ENCODE results near the gene NRP1. TPM values are rescaled to one million over a fixed set of nuclear protein-coding genes. Genes with fewer than 3 reads are reported as not detected.

NRP1 gene
- total RNA-seq, 2 donors from 2014 or later, result 11.7 to 18.4 TPM

DNA sequence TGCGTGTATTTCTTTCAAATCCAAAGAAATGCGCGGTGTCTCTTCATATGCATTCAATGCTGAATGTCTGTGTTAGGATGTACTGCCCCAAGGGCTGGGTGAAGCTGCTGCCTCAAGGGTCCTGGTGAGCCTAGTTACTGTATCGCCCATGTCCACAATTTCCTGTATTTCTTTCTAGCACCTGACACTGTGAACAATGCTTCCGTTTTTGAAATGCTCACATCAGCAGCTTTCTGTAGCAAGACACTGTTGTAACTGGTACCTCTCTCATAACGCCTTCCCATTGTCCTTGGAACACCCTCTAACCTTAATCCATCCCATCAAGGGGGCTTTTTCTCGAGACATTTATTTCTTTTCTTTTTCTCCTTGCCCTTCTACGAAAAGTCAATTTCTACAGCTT is 25.1 kb downstream of the NRP1 start:
- H3K9ac ChIP-seq (ENCODE audit: low read depth in 2 of 2, low read length in 2 of 2), result no peak overlapping the region
- no peaks in the 10 kb centered on the region for H3K9me3 ChIP-seq
- DNase-seq, result no peak
- H3K36me3 ChIP-seq, result no peaks in the 10 kb centered on the region
- intact Hi-C loops (cut with DNase I), result no loop called here
- TF ChIP-seq, protein P1, sequence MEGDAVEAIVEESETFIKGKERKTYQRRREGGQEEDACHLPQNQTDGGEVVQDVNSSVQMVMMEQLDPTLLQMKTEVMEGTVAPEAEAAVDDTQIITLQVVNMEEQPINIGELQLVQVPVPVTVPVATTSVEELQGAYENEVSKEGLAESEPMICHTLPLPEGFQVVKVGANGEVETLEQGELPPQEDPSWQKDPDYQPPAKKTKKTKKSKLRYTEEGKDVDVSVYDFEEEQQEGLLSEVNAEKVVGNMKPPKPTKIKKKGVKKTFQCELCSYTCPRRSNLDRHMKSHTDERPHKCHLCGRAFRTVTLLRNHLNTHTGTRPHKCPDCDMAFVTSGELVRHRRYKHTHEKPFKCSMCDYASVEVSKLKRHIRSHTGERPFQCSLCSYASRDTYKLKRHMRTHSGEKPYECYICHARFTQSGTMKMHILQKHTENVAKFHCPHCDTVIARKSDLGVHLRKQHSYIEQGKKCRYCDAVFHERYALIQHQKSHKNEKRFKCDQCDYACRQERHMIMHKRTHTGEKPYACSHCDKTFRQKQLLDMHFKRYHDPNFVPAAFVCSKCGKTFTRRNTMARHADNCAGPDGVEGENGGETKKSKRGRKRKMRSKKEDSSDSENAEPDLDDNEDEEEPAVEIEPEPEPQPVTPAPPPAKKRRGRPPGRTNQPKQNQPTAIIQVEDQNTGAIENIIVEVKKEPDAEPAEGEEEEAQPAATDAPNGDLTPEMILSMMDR (IDR thresholded peaks at IDR 0.05), result no peak
- no peak overlapping the region for H3K4me3 ChIP-seq
- H3K27me3 ChIP-seq, result no peaks in the 10 kb centered on the region
- H3K27ac ChIP-seq, result no peak overlapping the region
- H3K4me1 ChIP-seq, result peaks cover 9% of the 10 kb centered on the region

DNA sequence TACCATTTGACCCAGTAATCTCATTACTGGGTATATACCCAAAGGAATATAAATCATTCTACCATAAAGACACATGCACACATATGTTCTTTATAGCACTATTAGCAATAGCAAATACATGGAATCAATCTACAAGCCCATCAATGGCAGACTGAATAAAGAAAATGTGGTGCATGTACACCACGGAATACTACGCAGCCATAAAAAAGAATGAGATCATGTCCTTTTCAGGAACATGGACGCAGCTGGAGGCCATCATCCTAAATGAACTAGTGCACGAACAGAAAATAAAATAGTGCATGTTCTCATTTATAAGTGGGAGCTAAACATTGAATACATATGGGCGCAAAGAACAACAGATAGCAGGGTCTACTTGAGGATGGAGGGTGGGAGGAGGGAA is 26.6 kb downstream of the NRP1 start:
- Histone ChIP-seq H3K9me3 (no peaks in the 10 kb centered on the region), H3K4me3 (no peak overlapping the region), H3K27ac (no peak overlapping the region), H3K36me3 (no peaks in the 10 kb centered on the region), H3K4me1 (peaks cover 9% of the 10 kb centered on the region), H3K9ac (ENCODE audit: low read depth in 2 of 2, low read length in 2 of 2) (no peak overlapping the region), H3K27me3 (no peaks in the 10 kb centered on the region)
- no peak for DNase-seq
- intact Hi-C loops (cut with DNase I), result no loop called here
- TF ChIP-seq, protein P1 (IDR thresholded peaks at IDR 0.05), result no peak

DNA sequence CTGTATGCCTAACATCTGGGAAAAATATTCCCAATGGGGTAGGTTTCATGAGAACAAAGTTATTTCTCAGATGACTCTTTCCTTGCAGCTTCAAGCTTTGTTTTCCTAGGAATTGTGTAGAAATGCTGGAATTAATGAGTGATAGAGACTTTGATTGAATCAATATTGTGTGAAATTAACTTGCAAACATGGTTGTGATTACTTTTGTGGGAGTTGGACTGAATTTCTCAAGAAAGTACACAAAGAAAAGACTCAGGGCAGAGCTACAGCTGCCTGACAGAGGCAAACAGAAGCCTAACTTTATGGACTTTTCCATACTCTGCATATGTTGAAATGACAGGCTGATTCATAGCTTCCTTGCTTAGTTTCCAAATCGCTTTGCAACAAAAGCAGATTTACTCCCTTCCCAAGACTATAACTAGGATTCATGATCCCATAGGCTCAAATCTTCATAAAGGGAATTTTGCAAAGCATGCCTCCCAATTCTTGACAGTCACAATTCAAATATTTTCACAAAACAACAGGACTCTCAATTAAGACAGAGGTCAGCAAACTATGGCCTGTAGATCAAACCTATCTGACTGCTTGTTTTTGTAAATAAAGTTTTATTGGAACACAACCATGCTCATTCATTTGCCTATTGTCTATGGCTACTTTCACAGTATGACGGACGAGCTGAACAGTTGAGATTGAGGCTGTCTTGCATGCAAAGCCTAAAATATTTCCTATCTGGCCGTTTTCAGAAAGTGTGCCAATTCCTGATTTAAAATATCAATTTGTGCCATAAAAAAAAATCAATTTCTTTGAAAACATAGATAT is 27.6 kb downstream of the NRP1 start:
- TF ChIP-seq, protein P1 (IDR thresholded peaks at IDR 0.05), result no peak
- Histone ChIP-seq H3K4me1 (peaks cover 9% of the 10 kb centered on the region), H3K36me3 (no peaks in the 10 kb centered on the region), H3K9me3 (no peaks in the 10 kb centered on the region), H3K27me3 (no peaks in the 10 kb centered on the region), H3K9ac (ENCODE audit: low read depth in 2 of 2, low read length in 2 of 2) (no peak overlapping the region), H3K4me3 (no peak overlapping the region), H3K27ac (no peak overlapping the region)
- DNase-seq, result no peak
- intact Hi-C loops (cut with DNase I), result no loop called here

DNA sequence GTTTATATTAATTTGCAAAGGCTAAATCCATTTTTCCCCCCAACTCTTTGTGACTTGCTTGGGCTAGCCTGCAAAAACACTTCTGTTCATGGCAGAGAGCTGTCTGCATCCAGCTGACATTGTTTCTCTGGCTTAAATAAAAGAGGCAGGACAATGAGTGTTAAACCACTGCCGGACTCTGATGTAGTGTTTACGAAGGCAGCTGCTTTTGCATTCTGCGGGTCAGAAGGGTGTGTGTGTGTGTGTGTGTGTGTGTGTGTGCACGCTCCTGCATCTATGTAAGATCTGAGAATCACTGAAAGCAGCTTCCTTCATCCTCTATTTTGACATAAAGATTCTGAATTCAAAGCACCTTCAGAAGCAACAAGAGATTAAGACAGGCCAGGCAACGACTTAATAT is 28.3 kb downstream of the NRP1 start:
- no peaks in the 10 kb centered on the region for H3K36me3 ChIP-seq
- no peak overlapping the region for H3K9ac ChIP-seq (ENCODE audit: low read depth in 2 of 2, low read length in 2 of 2)

DNA sequence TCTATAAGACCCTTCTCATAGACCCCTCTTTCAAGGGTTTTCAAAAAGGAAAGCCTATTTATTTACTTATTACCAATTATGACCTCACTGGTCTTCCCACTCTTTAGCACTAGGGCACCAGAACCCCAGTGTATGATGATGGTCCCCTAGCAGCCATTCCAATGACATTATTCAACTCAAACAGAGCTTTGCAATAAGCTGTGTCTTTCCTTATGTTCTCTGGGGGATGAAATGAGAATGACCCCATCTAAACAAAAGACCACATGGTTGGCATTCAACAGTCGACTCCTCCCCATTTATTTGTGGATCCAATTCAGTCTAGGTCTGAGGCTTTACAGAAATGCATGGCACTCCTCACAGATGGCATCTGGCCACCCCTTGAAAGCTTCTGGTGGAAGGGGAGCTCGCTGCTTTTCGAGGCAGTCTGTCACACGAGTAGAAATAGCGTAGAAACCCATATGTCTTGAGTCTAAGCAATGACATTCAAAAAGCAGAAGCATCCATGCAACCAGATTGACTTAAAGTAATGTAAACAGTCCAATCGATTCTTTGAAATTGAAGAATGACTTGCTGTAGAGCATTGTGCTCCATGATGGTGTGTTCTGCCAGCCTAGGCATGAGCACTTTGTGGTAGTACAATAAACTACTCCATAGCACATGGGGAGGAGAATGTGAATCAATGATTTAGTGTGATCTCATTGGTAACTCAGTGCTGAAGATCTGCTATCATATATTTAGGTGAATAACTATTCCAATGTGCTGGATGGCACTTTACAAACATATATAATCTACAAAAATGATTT is 29.8 kb downstream of the NRP1 start:
- Histone ChIP-seq H3K9me3 (no peaks in the 10 kb centered on the region), H3K4me1 (peaks cover 9% of the 10 kb centered on the region), H3K4me3 (no peak overlapping the region), H3K27ac (no peak overlapping the region), H3K36me3 (no peaks in the 10 kb centered on the region), H3K27me3 (no peaks in the 10 kb centered on the region), H3K9ac (ENCODE audit: low read depth in 2 of 2, low read length in 2 of 2) (no peak overlapping the region)
- TF ChIP-seq, protein P1 (IDR thresholded peaks at IDR 0.05), result no peak
- DNase-seq, result no peak
- intact Hi-C loops (cut with DNase I), result no loop called here

More for the DNA sequence above, 28.3 kb downstream of the NRP1 start:
- H3K4me1 ChIP-seq, result peaks cover 9% of the 10 kb centered on the region
- no peak overlapping the region for H3K27ac ChIP-seq
- intact Hi-C loops (cut with DNase I), result no loop called here
- TF ChIP-seq, protein P1 (IDR thresholded peaks at IDR 0.05), result no peak
- no peak for DNase-seq
- H3K27me3 ChIP-seq, result no peaks in the 10 kb centered on the region
- no peaks in the 10 kb centered on the region for H3K9me3 ChIP-seq
- H3K4me3 ChIP-seq, result no peak overlapping the region

All from colonic mucosa (tissue), 4 donors.